GM21526 (cell line): ENCODE measurements around the gene KIF23.

Source experiments
- ATAC-seq: cut with Tn5 transposase; IDR thresholded peaks from one replicate; pipeline ENCODE4 v1.9.1; 2021; ENCODE audit warnings: moderate library complexity; ENCODE audit not compliant: unreplicated experiment, low FRiP score

The KIF23 gene

DNA sequence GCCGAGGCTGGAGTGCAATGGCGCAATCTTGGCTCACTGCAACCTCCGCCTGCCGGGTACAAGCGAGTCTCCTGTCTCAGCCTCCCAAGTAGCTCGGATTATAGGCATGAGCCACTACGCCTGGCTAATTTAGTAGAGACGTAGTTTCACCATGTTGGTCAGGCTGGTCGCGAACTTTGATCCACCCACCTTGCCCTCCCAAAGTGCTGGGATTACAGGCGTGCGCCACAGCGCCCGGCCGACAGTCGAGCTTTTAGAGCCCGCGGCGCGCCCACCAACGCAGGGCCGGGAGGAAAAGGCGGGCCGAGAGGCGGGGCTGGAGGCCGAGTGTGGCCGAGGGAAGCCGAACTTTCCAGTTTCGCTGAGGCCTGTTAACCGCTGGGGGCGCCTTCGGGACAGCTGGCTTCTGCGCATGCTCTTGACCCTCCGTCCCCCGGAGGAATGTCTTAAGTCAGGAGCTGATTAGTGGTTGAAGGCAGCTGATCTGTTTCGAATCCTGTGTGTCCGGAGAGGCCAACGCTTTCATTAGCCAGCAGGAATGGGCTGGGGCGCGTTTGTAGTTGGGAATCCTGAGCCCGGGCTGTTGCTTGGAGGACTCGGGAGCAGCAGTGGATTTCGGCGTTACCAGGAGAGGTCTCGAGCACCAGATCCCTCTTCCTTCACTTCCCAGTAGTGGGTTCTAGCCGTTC, 48.5 kb downstream of the KIF23 start:
- peak; percentile 88 for ATAC-seq

DNA sequence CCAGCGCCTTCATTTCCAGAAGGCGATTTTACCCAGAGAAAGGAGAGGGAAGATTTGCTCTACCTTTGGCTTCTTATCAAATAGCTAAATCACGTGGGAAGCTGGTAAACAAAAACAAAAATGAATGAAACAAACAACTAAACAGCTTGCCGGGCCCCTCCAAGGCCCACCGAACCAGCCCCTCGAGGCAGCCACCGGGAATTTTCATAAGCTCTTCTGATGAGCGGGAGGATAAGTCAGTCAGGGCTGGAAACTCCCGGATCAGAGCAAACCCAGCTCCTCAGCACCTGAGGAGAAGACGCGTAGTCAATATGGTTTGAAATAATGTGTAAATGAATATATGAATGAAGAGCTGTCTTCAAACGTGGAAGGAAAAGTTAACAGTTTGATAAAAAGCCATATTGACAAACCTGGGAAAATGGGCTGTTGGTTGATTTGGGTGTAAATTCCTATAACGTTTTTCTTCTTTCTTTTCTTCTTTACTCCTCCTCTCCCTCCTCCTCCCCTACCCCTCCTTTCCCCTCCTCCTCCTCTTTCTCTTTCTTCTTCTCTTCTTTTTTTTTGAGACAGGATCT, 49.1 kb downstream of the KIF23 start:
- no peak for ATAC-seq

DNA sequence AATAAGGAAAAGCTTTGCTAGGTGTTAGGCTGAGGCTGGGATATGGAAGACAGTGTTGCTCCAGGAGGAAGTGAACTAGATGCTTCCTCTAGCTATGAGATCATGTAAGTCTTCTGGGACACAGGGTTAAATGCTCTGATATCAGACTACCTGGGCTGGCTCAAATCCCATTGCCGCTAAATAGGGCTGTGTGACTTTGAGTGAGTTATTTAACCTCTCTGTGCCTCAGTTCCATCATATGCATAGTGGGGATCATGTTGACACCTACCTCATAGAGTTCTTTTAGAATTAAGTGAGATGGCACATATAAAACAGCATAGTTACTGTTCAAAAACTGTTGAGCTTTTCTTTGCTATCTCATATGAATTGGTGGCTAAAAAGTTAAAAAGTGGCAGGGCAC, 51.1 kb downstream of the KIF23 start:
- ATAC-seq = no peak

DNA sequence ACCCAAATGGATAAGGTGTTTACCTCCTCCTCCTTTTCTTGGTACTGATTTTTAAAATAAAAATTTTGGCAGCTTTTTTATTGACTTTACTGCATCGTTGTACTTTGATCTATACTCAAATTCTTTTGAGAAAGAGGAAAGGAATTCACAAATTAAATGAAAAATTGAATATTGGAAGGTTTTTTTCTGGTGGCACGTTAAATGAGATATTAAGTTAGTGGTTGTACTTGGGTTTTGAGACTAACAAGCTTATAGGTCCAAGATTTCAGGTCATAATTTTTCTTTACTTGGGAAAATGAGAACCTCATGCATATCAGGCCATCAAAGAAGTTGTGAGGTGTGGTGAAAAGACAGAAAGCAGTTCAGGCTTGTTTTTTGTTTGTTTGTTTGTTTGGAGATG, 52.6 kb downstream of the KIF23 start:
- ATAC-seq = no peak

DNA sequence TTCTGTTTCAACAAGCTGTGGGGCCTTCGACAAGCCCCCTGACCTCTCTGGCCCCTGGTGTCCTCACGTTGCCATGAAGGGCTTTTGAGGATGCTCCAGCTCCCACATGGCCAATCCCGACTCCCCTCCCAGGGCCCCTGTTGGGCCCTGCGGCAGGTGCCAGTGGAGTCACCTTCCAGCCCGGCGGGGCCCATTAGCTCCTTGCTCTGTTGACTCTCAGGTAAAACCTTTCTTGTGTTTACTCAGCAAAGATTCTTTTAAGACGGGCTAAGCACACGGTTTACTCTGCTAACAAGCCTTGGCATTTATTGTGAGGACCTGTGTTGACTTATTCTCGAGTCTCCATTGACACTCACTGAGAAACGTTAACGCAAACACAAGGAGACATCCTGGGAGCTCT, 53.5 kb downstream of the KIF23 start:
- ATAC-seq = no peak

DNA sequence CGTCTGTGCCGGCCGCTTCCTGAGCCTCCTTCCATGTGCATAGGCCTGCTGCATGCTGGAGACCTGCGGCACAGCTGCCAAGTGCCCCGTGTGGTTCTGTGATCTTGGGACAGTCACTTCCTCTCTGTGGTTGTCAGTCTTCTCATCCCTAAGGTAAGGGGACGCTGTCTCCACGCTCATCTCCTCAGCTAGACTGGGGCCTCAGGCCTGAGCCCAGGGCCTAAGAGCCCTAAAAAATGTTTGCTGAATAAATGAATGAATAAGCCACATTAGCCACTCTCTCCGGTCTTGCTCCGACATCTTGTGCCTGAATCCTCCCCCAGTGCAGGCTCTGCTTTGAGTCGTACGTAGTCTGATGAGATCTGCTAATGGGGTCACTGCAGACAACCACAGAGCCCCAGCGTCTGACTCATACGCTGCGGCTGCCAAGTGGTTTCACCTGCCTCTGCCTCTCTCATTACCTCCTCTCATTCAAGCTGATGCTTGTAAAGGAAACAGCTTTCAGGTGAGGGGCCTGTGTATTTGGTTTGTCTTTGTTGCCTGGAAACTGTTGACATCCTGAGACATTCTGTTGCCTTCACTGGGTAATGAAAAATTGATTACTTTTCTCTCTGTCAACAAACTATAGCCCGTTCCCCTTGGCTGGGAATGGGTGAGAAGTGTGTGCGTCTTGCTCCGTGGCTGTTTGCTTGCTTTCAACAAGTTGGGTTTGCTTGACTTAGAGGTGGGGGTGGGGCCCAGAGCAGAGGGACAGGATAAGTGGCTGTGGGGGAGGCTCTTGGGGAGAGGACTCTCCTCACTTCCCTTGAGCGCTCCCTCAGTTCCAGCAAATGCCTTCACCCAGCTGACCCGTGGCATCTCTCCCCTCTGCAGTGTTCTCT, 54.3 kb downstream of the KIF23 start:
- no peak for ATAC-seq

DNA sequence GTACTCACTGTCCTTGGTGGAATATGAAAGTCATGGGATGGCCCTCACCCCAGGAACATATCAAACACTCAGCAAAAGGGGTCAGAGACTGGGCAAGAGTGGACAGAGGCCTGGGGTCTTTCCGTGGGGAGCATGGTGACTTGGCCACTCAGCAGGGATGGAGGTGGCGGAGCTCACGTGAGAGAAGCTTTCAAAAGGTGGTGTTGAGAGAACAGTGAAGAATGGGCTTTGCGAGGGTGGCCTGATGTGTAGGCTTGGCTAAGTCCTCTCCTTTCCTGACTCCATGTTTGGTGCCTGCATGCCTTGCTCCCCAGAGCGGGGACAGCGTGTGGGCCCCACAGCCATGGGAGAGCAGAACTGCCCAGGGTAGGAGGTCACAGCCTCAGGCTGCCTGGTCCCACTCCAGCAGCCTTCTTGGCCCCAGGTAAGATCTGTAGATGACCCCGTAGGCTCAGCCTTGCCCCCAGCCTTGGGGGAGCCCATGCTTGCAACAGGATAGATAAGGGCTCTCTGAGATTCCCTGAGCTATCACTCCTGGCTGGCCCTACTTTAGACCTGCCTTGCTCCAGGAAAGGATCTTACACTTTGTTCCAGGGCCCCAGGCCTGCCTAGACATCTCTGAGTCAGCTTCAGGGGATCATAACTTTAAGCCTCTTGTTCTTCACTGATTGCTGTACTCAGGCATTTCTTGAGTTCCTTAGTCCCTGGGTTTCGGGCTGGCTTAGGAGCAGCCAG, 55.5 kb downstream of the KIF23 start:
- ATAC-seq = no peak

DNA sequence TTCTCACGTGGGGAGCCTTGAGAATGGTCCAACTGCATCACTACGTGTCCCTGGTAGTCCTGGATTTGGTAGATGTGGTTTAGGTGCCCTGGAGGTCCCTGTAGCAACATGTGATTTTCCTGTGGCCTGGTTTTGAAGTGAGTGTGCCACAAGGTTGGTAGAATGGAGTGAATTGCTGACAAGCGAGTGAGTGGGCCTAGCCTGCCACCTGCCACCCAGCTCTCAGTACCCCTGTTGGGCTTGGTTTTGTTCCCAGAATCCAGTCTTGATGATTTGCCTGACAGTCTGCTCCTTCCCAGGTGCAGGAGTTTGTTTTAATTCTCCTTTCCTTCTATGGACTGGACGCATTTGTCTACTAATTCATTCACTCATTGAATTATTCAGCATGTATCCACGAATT, 57.9 kb downstream of the KIF23 start:
- no peak for ATAC-seq

DNA sequence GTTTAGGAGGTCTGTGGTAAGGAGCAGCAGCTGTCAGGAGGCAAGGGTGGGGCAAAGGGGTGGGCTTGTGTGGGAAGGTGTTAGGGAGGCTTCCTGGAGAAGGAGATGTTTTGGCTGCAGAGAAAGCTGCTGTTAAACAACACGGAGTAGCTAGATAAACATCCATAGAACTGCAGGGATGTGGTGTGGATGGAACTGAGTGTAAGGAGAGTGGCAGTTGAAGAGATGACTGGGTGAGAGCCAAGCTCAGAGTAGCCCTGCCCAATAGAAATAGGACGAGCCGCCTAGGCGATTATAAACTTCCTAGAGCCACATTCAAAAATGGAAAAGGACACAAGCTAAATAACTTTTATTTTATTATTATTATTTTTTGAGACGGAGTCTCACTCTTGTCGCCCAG, 58.4 kb downstream of the KIF23 start:
- ATAC-seq = no peak

DNA sequence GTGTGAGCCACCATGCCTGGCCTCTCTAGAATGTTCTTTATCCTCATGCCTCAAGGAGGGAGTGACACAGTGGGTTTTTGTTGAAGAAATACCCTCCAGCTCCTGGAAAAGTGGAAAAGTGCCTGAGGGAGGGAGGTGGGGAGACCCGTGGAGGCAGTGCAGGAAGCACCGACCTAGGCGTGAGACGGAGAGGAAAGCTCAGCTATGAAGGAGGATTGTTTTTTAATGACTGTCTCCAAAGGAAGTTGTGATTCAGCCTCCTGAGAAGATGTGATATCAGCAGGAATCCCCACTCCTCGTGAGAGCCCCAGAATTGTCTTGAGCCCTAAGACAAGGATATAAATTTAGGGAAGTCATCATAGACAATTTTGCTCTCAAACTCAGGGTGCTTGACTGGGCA, 60.1 kb downstream of the KIF23 start:
- no peak for ATAC-seq

DNA sequence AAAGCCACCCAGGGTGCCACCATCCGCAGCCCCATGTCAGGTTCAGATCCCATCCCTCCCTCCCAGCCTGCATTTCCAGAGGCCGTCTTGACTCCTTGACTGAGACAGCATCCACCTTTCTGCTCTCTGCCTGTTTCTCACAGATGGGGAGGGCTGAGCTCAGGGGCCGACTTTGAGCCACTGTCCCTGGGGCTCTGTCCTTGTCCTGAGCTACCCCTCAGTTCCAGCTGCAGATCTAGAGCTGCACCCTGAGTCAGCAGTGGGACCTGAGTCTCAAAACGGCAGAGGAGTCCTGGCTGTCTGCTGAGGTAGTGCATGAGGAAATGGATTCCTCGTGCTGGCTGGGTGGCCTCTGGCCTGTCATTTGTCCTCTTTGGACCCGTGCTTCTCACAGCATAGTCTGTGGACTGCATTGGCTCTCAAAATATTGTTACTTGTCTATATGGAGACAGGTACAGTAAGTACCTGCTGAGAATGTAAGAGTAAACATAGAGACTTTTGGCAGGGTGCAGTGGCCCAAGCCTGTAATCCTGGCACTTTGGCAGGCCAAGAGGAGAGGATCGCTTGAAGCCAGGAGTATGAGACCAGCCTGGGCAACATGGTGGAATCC, 60.8 kb downstream of the KIF23 start:
- no peak for ATAC-seq

DNA sequence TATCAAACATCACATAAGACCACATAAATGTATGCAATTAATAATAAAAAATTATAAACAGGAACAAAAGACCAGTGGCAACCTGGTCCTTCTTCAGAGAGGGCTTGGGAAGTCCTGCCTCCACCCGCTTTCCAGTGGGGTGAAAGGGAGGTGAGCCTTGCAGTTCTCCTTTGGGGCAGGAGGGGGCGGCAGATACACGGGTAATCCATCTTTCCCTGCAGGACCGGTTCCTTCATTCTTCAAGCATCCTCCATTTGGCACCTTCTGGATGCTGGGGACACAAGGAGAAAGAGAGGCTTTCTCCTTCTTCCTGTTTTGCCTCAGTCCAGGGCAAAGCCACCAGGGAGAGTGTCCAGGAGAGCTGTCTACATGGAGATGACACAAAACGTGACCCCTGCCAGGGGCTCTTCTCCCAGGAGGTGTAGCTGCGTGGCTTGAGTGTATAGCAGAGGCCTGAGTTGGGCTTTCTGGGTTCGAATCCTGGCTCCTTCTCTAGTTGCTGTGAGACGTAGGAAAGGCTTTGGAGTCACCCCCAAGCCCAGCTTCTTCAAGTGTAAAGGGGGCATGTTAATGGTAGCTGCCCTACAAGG, 61.7 kb downstream of the KIF23 start:
- ATAC-seq = no peak

DNA sequence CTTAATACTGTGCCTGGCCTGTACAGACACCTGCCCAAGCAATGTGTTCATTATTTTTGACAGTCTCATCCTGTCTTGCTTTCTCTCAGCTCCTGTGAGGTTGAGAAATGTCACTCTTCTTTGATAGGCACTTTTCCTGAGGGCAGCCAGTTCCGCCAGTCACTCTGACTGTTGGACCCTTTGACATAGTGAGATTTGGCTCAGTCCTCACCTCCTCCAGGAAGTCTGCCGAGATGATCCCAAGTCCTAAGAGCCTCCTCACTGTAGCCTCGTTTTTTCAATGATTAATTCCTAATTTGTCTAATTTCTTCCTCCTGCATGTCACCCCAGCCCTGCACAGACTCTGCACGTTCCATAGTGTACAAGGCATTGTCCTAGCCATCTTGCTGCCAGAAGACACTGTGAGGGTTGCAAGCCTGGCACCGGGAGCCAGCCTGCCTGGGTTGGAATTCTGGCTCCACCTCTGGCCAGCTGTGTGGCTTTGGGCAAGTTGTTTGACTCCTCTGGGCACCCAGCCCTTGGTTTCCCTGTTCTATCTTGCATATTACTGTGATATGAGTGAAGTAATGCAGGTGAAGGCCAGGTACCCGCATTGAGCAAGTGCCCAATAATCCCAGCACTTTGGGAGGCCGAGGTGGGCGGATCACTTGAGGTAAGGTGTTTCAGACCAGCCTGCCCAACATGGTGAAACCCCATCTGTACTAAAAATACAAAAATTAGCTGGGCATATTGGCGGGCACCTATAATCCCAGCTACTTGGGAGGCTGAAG, 62.7 kb downstream of the KIF23 start:
- no peak for ATAC-seq

DNA sequence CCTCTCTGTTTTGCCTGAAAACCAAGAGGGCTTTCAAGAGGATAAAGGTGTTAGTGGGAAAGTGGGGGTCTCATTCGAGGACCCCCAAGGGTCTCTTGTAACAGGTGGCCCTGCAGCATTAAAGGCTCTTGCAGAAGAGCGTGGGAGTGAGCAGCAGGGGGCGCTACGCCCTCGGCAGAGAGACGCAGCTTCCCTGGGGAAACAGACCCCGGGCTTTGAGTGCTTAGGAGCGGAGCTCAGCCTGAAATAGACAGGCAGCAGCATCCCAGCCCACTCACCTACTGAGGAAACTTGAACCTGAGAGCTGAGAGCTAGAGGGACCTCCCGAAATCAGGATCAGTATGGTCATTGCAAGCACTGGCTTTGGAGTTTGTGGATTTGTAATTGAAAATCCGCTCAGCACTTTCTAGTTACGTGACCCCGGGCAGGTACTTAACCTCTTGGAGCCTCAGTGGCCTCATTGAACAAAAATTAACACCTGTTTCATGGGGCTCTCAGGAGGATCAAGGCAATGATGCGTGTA, 64.2 kb downstream of the KIF23 start:
- no peak for ATAC-seq

DNA sequence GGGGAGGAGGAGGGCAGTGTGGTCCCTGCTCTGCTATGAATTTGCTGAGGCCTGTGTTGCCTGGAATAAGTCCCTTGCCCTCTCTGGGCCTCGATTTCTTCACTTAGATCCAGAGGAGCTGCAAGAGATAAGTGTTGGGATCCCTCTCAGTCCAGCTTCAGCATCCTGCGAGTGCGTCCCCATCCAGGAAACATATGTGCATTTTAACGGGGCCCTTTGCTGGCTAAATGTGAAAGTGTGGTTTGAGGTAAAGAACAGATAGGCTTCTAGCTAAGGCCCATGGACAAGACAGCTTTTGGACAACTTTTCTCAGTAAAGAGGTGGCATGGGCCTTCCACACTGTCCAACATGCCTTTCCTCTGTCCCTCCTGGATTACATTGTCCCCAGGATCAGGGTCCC, 64.9 kb downstream of the KIF23 start:
- ATAC-seq = no peak

DNA sequence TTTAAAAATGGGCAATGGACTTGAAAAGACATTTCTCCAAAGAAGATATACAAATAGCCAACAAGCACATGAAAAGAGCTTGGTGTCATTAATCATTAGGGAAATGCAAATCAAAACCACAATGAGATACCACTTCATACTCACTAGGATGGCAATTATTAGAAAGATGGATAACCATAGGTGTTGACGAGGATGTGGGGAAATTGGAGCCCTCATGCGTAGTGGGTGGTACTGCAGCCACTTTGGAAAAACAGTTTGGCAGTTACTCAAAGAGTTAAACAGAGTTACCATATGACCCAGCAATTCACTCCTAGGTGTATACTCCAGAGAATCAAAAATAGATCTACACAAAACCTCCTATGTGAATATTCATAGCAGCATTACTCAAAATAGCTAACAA, 65.8 kb downstream of the KIF23 start:
- no peak for ATAC-seq

DNA sequence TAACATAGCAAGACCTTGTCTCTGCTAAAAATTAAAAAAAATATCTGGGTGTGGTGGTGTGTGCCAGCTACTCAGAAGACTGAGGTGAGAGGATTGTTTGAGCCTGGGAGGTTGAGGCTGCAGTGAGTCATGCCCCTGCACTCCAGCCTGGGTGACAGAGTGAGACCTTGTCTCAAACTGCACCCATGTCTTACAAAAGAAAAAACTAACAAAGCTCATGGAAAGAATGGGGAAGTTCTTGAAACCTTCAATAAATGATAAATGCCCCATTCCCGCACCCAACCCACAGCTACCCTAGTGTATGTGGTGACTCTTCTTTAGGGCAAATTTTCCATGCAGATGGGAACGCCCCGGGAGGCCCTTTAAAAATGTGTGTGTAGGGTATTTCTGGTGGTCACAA, 66.8 kb downstream of the KIF23 start:
- no peak for ATAC-seq

DNA sequence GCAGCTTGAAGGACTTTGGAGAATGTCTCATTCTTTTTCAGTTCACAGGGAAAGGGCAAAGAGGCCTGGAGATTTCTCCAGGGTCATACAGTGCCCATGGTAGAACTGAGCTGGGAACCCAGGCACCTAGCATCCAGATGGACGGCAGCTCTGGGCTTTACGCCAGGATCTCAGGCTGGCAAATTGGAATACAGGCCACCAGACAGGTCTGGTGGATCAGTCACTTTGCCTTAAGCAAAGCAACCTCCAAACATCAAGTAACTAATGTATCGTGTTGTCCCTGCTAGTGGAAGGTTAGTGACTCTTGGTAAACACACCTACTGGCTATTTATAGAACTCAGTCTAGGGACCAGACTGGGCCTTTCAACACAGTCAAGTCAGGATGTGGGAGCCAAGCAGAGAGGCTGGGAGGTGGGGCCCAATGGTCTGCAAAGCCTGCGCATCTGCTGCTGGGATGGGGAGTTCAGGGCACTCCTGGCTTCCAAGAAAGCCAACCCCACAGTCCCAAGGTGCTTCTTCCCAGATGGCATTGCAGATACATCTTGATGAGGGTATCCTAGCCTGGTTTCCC, 68.6 kb downstream of the KIF23 start:
- ATAC-seq = no peak

DNA sequence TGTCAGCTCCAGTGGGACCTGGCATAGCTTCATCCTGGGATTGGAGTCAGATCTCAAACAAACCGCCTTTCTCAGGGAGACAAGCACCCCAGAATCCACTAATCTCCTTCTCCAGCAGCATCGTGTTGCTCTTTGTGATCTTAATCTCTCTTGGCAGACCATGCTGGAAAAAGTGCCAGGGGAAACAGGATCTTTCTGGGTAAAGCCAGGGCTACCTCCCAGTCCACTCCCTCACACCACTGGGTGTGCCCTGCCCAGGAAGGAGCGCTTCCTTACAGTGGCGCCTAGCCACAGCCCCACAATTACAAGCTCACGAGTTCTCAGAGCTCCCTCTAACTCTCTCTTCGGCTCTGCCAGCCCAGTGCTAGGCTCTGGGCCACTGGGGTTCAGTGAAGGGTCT, 70.7 kb downstream of the KIF23 start:
- no peak for ATAC-seq
